GM12801 (cell line): ENCODE results near the gene GRB14.

ENCODE experiments used
- CTCF ChIP-seq: IDR thresholded peaks from one replicate; pipeline ENCODE4 v1.5.1; 2011; ENCODE audit warnings: control low read depth; ENCODE audit not compliant: insufficient read length; ENCODE audit errors: extremely low read depth

GRB14 gene

GRCh38 chr2:164620873-164621763, at the start of gene GRB14:
Gene GRB14, minus strand, starts transcription at chr2:164621482. Its CDS starts 173 bp downstream, at chr2:164621309.
- no peak for TF ChIP-seq CTCF

GRCh38 chr2:164669291-164669690, 48.0 kb upstream of the GRB14 start:
- no peak for TF ChIP-seq CTCF

- no peak for TF ChIP-seq CTCF
These were observed 46.3 kb upstream of the GRB14 start for GRCh38 chr2:164667566-164667965.

GRCh38 chr2:164664070-164664469, 42.8 kb upstream of the GRB14 start:
- TF ChIP-seq CTCF = no peak

GRCh38 chr2:164662868-164663631, 41.8 kb upstream of the GRB14 start:
- no peak for TF ChIP-seq CTCF

GRCh38 chr2:164662066-164662465, 40.8 kb upstream of the GRB14 start:
- no peak for TF ChIP-seq CTCF

GRCh38 chr2:164661349-164661748, 40.1 kb upstream of the GRB14 start:
- no peak for TF ChIP-seq CTCF
